ENCODE results near the gene NENF.

DNA sequence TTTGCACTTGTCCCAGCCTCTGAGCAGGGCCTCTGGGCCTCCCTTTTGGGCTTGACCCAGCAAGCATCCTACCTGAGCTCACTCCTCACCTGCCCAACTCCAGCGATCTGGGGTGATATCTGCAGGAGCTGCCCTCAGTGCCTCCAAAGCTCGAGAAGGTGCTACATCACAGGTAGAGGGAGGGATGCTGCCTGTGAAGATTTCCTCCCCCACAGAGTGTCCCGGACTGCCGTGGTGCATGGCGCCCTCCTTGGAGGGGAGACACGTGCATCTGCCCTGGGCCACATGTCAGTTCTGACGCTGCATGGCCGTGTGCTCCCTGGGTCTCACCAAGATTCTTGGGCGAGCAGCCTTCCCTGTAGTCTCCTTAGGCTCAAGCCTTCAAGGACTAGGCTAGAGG lies 27.7 kb downstream of the NENF start:
- TF ChIP-seq, protein P1, sequence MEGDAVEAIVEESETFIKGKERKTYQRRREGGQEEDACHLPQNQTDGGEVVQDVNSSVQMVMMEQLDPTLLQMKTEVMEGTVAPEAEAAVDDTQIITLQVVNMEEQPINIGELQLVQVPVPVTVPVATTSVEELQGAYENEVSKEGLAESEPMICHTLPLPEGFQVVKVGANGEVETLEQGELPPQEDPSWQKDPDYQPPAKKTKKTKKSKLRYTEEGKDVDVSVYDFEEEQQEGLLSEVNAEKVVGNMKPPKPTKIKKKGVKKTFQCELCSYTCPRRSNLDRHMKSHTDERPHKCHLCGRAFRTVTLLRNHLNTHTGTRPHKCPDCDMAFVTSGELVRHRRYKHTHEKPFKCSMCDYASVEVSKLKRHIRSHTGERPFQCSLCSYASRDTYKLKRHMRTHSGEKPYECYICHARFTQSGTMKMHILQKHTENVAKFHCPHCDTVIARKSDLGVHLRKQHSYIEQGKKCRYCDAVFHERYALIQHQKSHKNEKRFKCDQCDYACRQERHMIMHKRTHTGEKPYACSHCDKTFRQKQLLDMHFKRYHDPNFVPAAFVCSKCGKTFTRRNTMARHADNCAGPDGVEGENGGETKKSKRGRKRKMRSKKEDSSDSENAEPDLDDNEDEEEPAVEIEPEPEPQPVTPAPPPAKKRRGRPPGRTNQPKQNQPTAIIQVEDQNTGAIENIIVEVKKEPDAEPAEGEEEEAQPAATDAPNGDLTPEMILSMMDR (conservative IDR thresholded peaks at IDR 0.05; ENCODE audit: low read depth, low read length) = no peak
- TF ChIP-seq EZH2 (IDR thresholded peaks at IDR 0.05; ENCODE audit: borderline replicate concordance, low read depth, low read length, poor library complexity, severe bottlenecking) = no peak
